KOPT-K1 (cell line): Measurements from ENCODE around the gene ZNF74.
"Not testable (repeated sequence)": the region's sequence is repeated elsewhere in the genome, so short reads cannot be mapped to it uniquely, and the experiment has no call there.

Experiments used
- H3K27ac ChIP-seq: fragments of 200-600 bp; sonication (generic); 2 replicates; pipeline ENCODE4 v1.5.1; 2016; ENCODE audit warnings: antibody characterized with exemption, mild to moderate bottlenecking, low read depth, low read length; ENCODE audit not compliant: poor library complexity, severe bottlenecking
- H3K36me3 ChIP-seq: fragments of 200-600 bp; sonication (generic); 2 replicates; pipeline ENCODE4 v1.5.1; 2017; ENCODE audit warnings: antibody characterized with exemption, mild to moderate bottlenecking, low read length, moderate library complexity; ENCODE audit not compliant: insufficient read depth
- H3K9me3 ChIP-seq: fragments of 200-600 bp; sonication (generic); 2 replicates; pipeline ENCODE4 v1.5.1; 2017; ENCODE audit warnings: antibody characterized with exemption, low read length, mild to moderate bottlenecking; ENCODE audit not compliant: insufficient read depth, poor library complexity, severe bottlenecking

ZNF74 gene

GRCh38 chr22:20389288-20389687 lies 4.7 kb upstream of the ZNF74 start:
- Histone ChIP-seq H3K27ac (no peak overlapping the region), H3K9me3 (peaks cover 5% of the 10 kb centered on the region), H3K36me3 (no peaks in the 10 kb centered on the region)

GRCh38 chr22:20390394-20390907 lies 3.5 kb upstream of the ZNF74 start:
- H3K36me3 ChIP-seq: no peaks in the 10 kb centered on the region
- no peak overlapping the region for H3K27ac ChIP-seq
- peaks cover 5% of the 10 kb centered on the region for H3K9me3 ChIP-seq

- Histone ChIP-seq H3K9me3 (peaks cover 5% of the 10 kb centered on the region), H3K27ac (no peak overlapping the region), H3K36me3 (no peaks in the 10 kb centered on the region)
Observed at GRCh38 chr22:20391222-20391621, 2.7 kb upstream of the ZNF74 start.

- H3K27ac ChIP-seq, H3K36me3 ChIP-seq, H3K9me3 ChIP-seq: not testable (repeated sequence)
Observed at GRCh38 chr22:20392365-20392881, 1.5 kb upstream of the ZNF74 start.

- Histone ChIP-seq H3K9me3 (peaks cover 5% of the 10 kb centered on the region), H3K36me3 (0 out of 2 replicates have a peak, but pooled peaks cover 8% of the 10 kb centered on the region), H3K27ac (peak overlapping the region; percentile 79)
Observed at GRCh38 chr22:20392983-20393704, 807 bp upstream of the ZNF74 start.

DNA sequence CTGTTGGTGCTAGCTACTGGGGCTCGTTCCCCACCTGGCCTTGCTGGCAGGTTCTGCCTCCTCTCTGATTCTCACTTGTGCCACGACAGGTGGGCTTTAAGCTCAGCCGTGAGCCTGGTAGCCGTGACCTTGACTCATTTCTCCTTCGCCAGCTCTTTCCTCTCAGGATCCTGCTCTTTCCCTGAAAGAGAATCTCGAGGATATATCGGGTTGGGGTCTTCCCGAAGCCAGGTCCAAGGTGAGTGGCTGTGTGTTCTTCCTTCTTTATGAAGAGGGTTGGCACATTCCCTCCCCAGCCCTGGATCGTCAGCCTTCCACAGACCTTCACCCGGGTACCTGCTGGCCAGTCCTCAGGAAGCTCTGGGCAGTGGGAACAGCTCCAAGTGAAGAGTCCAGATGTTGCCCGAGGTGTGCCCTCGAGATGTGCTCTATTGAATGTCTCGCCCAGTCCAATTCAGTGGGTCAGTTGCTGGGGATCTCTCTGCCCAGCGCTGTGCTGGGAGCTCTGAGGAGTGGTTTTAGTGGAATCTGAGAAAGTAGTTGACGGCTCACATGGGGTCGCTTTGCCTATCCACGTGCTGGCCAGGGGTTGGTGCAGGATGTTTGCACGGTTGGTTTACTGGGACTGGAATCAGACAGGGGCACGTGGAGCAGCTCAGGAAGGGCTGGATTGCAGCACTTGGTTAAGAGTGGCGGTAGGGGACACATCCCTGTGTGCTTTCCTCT lies 1.4 kb downstream of the ZNF74 start:
- Histone ChIP-seq H3K9me3 (no peaks in the 10 kb centered on the region), H3K27ac (no peak overlapping the region), H3K36me3 (peaks cover 16% of the 10 kb centered on the region)

GRCh38 chr22:20395907-20396287 lies 1.9 kb downstream of the ZNF74 start:
- no peak overlapping the region for H3K27ac ChIP-seq
- peaks cover 21% of the 10 kb centered on the region for H3K36me3 ChIP-seq
- H3K9me3 ChIP-seq: no peaks in the 10 kb centered on the region

DNA sequence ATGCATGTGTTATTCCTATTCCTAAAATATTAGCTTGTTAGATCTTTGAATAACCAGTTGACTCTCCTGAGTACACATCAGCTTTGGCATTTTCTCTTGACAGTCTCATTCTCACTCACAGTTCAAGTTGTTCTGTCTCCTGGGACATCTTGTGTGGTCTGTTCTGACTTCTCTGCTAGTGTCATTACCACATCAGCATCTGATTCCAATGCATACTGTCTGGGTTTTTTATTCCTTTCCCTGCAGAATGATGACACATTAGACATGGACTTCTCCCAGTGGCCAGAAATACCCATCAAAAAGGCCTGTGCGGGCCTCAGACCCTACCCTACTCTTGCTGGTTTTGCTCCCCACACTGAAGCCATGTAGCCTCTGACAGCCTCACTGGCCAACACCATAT lies 2.7 kb downstream of the ZNF74 start:
- Histone ChIP-seq H3K27ac (no peak overlapping the region), H3K36me3 (peaks cover 29% of the 10 kb centered on the region), H3K9me3 (no peaks in the 10 kb centered on the region)

- Histone ChIP-seq H3K27ac (no peak overlapping the region), H3K36me3 (peaks cover 30% of the 10 kb centered on the region), H3K9me3 (no peaks in the 10 kb centered on the region)
Observed at GRCh38 chr22:20397498-20397897, 3.5 kb downstream of the ZNF74 start.

DNA sequence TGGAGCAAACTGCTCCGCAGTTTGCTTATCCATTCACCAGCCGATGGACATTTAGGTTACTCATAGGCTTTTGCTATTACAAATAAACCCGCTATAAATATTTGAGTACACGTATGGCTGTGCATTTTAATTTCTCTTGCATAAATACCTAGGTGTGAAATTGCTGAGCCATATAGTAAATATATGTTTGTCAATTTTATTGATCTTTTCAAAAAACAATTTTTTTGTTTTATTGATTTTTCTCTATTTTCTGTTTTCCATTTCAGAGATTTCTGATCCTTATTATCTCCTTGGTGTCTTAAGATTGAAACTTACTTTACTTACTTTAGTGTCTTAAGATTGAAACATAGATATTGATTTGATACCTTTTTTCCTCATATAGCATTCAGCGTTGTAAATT lies 4.5 kb downstream of the ZNF74 start:
- Histone ChIP-seq H3K36me3 (peaks cover 37% of the 10 kb centered on the region), H3K9me3 (no peaks in the 10 kb centered on the region), H3K27ac (no peak overlapping the region)

DNA sequence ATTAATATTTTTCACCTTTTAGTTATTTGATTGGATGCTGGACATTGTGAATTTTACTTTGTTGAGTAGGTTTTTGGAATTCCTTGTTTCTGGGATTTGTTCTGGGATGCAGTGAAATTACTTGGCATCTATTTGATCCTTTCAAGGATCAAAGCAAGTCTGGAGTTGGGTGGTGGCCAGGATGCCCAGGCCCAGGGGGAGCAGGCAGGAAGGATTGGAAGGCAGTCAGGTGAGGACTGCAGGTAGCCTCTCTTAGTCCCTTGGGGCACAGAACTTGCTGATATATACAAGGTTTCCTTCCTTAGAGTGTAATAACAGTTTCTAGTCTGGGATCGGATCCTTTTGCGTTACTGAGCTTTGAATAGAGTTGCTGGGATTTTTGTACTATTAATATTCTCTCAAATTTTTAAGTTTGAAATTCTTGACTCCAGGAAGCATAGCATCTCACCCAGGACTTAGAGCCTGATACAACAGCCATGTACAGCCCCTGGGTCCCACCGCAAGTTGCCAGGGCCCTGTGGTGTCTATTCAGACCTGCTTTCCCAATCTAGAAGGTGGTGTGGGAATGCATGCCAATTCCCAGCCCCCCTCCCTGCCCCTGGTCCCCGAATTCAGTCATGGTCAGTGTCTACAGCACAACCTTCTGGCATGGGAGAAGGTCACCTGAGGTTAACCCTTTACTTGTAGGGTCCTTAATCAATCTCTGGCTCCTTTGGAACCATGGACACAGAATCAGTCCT lies 6.1 kb downstream of the ZNF74 start:
- no peaks in the 10 kb centered on the region for H3K9me3 ChIP-seq
- H3K27ac ChIP-seq: no peak overlapping the region
- H3K36me3 ChIP-seq: peaks cover 53% of the 10 kb centered on the region

DNA sequence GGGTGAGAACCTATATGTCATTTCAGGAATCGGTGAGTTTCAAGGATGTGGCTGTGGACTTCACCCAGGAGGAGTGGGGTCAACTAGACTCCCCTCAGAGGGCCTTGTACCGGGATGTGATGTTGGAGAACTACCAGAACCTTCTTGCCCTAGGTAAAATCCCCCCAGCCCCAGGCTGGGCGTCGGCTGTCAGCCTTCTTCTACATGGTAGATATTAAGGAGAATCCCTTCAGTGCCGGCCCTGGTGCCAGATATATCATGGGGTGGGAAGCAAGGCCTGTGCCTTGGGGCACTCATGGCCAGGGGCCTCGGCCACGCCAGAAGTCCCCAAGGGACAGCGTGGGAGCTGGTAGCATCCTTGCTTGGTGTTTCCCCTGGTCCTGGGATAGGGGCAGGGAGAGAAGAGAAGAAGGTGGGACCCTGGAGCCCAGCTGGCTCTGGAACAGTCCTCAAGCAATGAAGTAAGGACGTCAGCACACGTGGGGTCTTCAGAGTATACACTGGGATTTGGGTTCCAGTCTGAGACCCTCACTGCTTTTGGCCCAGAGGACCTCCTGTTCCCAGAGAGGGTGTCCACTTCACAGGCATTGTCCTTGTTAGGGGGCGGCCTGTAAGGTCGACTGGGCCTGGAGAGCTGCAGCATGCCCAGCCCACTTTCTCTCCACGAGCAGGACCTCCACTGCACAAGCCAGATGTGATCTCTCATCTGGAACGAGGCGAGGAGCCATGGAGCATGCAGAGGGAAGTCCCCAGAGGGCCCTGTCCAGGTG lies 6.8 kb downstream of the ZNF74 start:
- H3K9me3 ChIP-seq: no peaks in the 10 kb centered on the region
- H3K36me3 ChIP-seq: peaks cover 61% of the 10 kb centered on the region
- H3K27ac ChIP-seq: no peak overlapping the region

DNA sequence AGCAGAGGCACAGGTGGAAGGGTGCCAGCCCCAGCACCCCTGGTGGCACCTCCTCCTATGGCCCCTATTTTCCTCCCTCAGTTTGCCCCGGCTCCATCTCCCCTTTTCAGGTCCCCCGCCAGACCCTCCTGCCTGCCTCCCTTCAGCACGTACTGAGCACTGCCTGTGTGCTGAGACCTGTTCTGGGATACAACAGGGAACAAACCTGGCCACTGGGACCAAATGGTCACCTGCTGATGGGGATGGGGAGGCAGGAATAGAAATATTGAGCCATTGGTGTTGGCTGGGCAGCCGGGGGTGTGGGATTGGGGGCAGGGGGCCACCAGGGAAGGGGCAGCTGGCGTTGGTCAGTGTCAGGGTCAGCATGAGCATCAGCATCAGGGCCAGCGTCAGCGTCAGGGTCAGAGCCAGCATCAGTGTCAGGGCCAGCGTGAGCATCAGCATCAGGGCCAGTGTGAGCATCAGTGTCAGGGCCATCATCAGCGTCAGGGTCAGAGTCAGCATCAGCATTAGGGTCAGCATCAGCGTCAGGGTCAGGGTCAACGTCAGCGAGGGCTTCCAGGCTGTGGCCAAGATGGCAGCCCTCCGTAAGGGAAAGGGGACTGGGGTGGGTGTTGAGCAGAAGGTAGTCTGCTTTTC lies 7.5 kb downstream of the ZNF74 start:
- H3K36me3 ChIP-seq: peaks cover 68% of the 10 kb centered on the region
- H3K27ac ChIP-seq: no peak overlapping the region
- H3K9me3 ChIP-seq: no peaks in the 10 kb centered on the region
